NCI-H526 treated with DMSO at 0.1 percent for 48 hours (cell line): ENCODE results near the gene TOB2.

Experiments used
- DNase-seq: peaks from one replicate; lab custom pipeline; 2025; lab: John Stamatoyannopoulos, UW

TOB2 gene

GRCh38 chr22:41387341-41387740 is 59.3 kb downstream of the TOB2 start:
- no peak for DNase-seq

- DNase-seq, result no peak
Observed at GRCh38 chr22:41384128-41384527, 62.5 kb downstream of the TOB2 start.
